ENCODE data around the gene TMEM39B.

DNA sequence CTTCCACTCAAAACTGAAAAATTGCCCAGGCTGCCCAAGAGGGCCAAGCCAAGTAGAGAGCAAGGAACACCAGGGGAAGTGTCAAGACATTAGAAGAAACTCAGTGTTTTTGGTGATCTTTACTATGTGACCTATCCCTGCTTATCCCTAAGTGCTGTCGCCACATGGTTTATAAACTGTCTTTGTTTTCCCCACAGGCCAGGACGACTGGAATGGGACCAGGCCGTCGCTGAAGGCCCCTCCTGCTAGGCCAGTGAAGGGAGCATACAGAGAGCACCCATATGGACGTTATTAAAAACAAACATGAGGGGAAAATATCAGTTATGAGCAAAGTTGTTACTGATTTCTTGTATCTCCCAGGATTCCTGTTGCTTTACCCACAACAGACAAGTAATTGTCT is 30.4 kb upstream of the TMEM39B start:
- TF ChIP-seq, protein P1, sequence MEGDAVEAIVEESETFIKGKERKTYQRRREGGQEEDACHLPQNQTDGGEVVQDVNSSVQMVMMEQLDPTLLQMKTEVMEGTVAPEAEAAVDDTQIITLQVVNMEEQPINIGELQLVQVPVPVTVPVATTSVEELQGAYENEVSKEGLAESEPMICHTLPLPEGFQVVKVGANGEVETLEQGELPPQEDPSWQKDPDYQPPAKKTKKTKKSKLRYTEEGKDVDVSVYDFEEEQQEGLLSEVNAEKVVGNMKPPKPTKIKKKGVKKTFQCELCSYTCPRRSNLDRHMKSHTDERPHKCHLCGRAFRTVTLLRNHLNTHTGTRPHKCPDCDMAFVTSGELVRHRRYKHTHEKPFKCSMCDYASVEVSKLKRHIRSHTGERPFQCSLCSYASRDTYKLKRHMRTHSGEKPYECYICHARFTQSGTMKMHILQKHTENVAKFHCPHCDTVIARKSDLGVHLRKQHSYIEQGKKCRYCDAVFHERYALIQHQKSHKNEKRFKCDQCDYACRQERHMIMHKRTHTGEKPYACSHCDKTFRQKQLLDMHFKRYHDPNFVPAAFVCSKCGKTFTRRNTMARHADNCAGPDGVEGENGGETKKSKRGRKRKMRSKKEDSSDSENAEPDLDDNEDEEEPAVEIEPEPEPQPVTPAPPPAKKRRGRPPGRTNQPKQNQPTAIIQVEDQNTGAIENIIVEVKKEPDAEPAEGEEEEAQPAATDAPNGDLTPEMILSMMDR (IDR thresholded peaks at IDR 0.05): no peak
- TF ChIP-seq EZH2 (IDR thresholded peaks at IDR 0.05; ENCODE audit: borderline replicate concordance, insufficient read depth, low read depth, low read length, poor library complexity, severe bottlenecking): no peak

Data from B cell (primary cell).